IPS-18a (cell line): ENCODE results near the gene ZNF154.

Experiments
- H3K27ac ChIP-seq: one replicate; pipeline ENCODE4 v1.5.1; 2013; ENCODE audit warnings: low read length
- H3K27me3 ChIP-seq: one replicate; pipeline ENCODE4 v1.6.1; 2013; ENCODE audit warnings: mild to moderate bottlenecking, low read length; ENCODE audit not compliant: control insufficient read depth, insufficient read depth
- H3K36me3 ChIP-seq: one replicate; pipeline ENCODE4 v1.6.1; 2013; ENCODE audit warnings: low read depth, low read length; ENCODE audit not compliant: control insufficient read depth
- H3K4me1 ChIP-seq: one replicate; pipeline ENCODE4 v1.6.1; 2013; ENCODE audit warnings: low read depth, low read length; ENCODE audit not compliant: control insufficient read depth
- H3K4me3 ChIP-seq: one replicate; pipeline ENCODE4 v1.5.1; 2013; ENCODE audit warnings: low read length
- H3K9ac ChIP-seq: one replicate; pipeline ENCODE4 v1.6.1; 2013; ENCODE audit warnings: mild to moderate bottlenecking, low read length, moderate library complexity
- H3K9me3 ChIP-seq: one replicate; pipeline ENCODE4 v1.6.1; 2013; ENCODE audit warnings: low read depth, low read length; ENCODE audit not compliant: control insufficient read depth

ZNF154 gene

GRCh38 chr19:57672466-57672865, 36.5 kb downstream of the ZNF154 start:
- H3K36me3 ChIP-seq = no peaks in the 10 kb centered on the region
- no peaks in the 10 kb centered on the region for H3K4me1 ChIP-seq

DNA sequence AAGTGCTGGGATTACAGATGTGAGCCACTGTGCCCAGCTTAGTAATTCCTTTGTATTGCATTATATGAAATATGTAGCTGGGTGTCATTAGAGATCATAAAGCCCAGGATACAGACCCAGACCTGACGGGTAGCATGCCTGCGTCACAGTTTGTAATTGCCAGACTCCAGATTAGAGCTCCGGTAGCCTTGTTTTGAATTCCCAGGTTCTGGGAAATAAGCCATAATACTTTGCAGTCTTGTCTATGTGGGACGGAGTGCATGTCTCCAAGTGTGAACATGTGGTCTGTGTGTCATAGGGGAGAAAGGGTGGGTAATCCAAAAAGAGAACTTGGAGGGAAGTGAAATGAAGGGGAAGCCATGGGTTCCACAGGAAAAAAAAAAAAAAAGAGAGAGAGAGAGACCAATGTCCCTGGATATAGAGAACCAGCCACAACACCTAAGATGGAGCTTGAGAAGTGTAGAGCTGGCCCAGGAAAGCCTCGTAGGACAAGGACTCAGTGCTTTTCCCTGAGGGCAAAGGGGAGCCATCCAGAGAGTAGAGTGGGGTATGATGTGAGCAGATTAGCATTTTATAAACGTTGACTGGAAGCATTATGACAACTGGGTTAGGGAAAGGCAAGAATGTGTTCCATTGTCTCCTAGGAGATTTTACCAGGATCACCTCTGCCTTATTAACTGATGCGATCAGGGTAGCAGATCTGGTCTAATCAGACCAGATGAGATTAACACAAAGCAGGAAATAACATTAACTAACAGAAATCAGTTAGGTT, 37.7 kb downstream of the ZNF154 start:
- Histone ChIP-seq H3K36me3 (no peaks in the 10 kb centered on the region), H3K4me1 (no peaks in the 10 kb centered on the region), H3K27me3 (peaks cover 8% of the 10 kb centered on the region), H3K9ac (no peak overlapping the region), H3K9me3 (no peaks in the 10 kb centered on the region), H3K27ac (no peak overlapping the region), H3K4me3 (no peak overlapping the region)

More at GRCh38 chr19:57672466-57672865, 36.5 kb downstream of the ZNF154 start:
- H3K9ac ChIP-seq = no peak overlapping the region
- no peak overlapping the region for H3K4me3 ChIP-seq
- H3K27me3 ChIP-seq = peaks cover 18% of the 10 kb centered on the region
- no peaks in the 10 kb centered on the region for H3K9me3 ChIP-seq
- H3K27ac ChIP-seq = no peak overlapping the region

GRCh38 chr19:57668635-57669034, 40.4 kb downstream of the ZNF154 start, which contains the start of gene ZSCAN4:
Gene ZSCAN4 (plus strand): TSS chr19:57668935. CDS start chr19:57676146, 7,211 bp downstream.
- peaks cover 7% of the 10 kb centered on the region for H3K4me1 ChIP-seq
- peaks cover 6% of the 10 kb centered on the region for H3K27me3 ChIP-seq
- no peak within 1 kb of the TSS for H3K4me3 ChIP-seq
- no peaks in the 10 kb centered on the region for H3K9me3 ChIP-seq
- H3K36me3 ChIP-seq = no peaks in the 10 kb centered on the region
- H3K27ac ChIP-seq = no peak within 1 kb of the TSS
- no peak within 1 kb of the TSS for H3K9ac ChIP-seq

DNA sequence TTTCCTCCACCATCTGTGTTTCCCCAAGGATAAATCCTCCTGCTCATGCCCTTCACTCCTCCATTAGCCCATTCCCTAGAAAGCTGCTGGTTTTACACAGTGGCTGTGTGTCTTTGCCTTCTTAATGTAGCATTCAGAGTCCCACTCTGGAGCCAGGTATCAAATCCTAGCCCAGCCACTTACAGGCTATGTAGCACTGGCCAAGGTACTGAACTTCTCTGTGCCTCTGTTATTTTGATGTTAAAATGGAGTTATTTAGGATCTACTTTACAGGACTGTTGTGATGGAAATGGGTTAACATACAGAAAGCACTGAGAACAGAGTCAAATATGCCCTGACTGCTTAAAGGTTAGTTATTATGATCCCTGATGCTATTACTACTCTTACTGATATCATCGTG, 41.8 kb downstream of the ZNF154 start:
- H3K36me3 ChIP-seq = no peaks in the 10 kb centered on the region
- no peaks in the 10 kb centered on the region for H3K9me3 ChIP-seq
- H3K27me3 ChIP-seq = peaks cover 6% of the 10 kb centered on the region
- no peak overlapping the region for H3K27ac ChIP-seq
- no peak overlapping the region for H3K4me3 ChIP-seq
- peaks cover 7% of the 10 kb centered on the region for H3K4me1 ChIP-seq
- H3K9ac ChIP-seq = no peak overlapping the region

DNA sequence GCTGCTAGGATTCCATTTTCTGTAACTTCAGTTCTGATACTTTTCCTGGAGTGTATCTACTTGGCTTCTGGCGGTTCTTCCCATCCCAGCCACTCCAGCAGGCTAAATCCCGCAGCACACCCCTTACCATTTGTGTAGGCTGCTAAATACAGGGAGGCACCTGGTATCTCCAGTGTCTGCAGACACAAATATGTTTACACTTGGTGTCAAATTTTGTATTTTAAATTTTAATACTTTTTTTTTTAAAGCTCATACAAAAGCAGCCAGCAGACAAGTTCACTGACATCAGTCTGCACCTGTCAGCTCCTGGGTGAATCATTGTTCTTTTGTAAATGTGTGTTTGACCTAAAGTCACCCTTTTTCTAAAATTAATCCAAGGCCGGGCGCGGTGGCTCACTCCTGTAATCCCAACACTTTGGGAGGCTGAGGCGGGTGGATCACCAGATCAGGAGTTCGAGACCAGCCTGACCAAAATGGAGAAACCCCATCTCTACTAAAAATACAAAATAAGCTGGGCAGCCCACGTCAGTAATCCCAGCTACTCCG, 43.7 kb downstream of the ZNF154 start:
- H3K27me3 ChIP-seq = peaks cover 12% of the 10 kb centered on the region
- peak overlapping the region; percentile 63 for H3K4me3 ChIP-seq
- H3K9ac ChIP-seq = peak overlapping the region; percentile 64
- peaks cover 7% of the 10 kb centered on the region for H3K4me1 ChIP-seq
- no peaks in the 10 kb centered on the region for H3K9me3 ChIP-seq
- H3K36me3 ChIP-seq = no peaks in the 10 kb centered on the region
- H3K27ac ChIP-seq = no peak overlapping the region

DNA sequence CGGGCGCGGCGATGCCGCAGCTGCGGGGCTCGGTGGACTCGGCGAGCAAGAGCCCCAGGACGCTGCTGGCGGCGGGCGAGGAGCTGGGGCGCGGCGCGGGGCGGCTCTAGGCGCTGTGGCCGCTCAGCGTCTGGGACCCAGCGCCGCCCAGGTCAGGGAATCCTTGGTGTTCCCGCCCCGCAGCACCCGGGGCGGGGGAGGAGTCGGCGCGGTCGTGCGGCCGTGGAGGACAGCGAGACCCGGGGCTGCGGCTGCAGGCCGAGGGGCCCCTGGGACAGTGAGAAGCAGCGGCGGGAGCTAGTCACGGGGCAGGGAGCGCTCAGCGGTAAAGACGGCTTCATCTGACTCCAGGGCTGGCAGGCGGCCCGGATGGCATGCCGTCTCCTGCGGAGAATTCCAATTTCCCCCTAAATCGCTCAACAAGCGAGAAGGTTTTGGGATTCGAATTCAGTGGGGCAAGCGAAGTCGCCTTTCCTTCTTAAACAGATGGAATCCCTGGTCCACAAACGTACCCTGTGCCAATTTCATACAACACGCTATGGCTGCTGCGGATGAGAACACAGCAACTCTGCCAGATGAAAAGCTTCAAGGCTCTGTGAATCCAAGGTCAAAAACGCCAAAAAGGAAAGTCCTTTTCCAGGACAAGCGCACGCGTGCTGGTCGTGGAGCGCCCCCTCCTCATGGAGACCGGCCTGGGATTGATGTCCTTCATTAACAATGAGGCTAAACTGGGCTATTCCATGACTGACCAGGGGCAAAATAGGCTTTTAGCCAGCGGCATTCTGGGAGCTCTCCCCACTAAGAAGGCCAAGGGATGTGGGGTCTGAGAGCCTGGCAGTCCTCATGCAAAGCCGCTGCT, 44.5 kb downstream of the ZNF154 start:
- peaks cover 7% of the 10 kb centered on the region for H3K4me1 ChIP-seq
- peak overlapping the region; percentile 63 for H3K4me3 ChIP-seq
- H3K9me3 ChIP-seq = no peaks in the 10 kb centered on the region
- peaks cover 20% of the 10 kb centered on the region for H3K27me3 ChIP-seq
- peak overlapping the region; percentile 64 for H3K9ac ChIP-seq
- no peak overlapping the region for H3K27ac ChIP-seq
- H3K36me3 ChIP-seq = no peaks in the 10 kb centered on the region

DNA sequence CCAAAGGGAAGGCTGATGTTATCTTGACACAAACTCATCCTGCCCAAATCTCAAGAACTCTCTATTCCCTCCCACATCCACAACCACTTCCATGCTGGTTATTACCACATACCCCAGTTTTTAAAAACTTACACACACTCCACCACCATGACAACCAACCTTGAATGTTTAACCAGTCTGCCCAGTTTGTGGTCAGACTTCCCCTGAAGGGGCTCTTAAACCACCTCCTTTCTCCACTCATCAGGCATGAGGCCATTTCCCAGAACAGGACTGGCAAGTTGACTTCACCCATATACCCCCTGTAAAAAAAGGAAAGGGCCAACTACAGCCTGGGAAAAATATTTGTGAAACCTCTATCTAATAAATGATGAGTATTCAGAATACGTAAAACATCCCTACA, 52.7 kb downstream of the ZNF154 start:
- H3K4me1 ChIP-seq = no peaks in the 10 kb centered on the region
- H3K9ac ChIP-seq = no peak overlapping the region
- no peak overlapping the region for H3K4me3 ChIP-seq
- H3K9me3 ChIP-seq = no peaks in the 10 kb centered on the region
- H3K27ac ChIP-seq = no peak overlapping the region
- no peaks in the 10 kb centered on the region for H3K36me3 ChIP-seq
- H3K27me3 ChIP-seq = peaks cover 26% of the 10 kb centered on the region

DNA sequence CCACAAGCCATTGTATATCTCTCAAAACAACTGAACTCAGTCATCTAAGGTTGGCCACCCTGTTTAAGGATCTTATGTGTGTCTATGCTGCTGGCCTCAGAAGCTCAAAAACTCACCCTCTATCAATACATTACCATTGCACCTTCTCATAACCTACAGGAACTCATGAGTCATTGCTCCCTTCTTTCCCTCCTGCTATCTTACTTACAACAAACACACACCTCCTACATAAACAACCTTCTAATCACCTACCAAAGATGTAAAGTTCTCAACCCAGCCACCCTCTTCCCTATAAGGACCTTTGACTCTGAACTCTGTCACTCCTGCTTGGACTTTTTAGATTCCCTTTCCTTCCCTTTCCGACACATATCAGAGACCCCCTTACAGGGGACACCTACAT, 53.6 kb downstream of the ZNF154 start:
- Histone ChIP-seq H3K27ac (no peak overlapping the region), H3K36me3 (no peaks in the 10 kb centered on the region), H3K9me3 (no peaks in the 10 kb centered on the region), H3K4me1 (no peaks in the 10 kb centered on the region), H3K4me3 (no peak overlapping the region), H3K9ac (no peak overlapping the region), H3K27me3 (peaks cover 18% of the 10 kb centered on the region)

- no peaks in the 10 kb centered on the region for H3K4me1 ChIP-seq
- H3K9ac ChIP-seq = no peak overlapping the region
- no peak overlapping the region for H3K4me3 ChIP-seq
- no peaks in the 10 kb centered on the region for H3K9me3 ChIP-seq
- no peak overlapping the region for H3K27ac ChIP-seq
- peaks cover 3% of the 10 kb centered on the region for H3K27me3 ChIP-seq
- H3K36me3 ChIP-seq = no peaks in the 10 kb centered on the region
These were observed 55.3 kb downstream of the ZNF154 start for GRCh38 chr19:57653689-57654088.

DNA sequence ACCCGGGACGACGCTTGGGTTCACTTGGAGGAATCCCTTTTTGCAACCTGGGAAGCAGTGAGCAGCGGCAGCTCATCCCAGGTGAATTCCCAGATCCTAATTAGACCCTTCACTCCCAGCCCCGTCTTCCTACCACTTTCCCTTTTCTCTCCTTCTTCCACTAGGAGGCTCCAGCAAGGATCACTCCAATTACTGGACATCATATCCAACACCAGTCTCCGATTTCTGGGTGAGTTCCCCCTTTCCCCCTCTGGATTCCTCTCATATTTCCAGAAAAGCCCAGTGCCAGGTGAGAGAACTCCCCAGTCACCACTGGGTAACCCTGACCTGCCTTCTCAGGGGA, 57.4 kb downstream of the ZNF154 start:
- H3K9me3 ChIP-seq = no peaks in the 10 kb centered on the region

DNA sequence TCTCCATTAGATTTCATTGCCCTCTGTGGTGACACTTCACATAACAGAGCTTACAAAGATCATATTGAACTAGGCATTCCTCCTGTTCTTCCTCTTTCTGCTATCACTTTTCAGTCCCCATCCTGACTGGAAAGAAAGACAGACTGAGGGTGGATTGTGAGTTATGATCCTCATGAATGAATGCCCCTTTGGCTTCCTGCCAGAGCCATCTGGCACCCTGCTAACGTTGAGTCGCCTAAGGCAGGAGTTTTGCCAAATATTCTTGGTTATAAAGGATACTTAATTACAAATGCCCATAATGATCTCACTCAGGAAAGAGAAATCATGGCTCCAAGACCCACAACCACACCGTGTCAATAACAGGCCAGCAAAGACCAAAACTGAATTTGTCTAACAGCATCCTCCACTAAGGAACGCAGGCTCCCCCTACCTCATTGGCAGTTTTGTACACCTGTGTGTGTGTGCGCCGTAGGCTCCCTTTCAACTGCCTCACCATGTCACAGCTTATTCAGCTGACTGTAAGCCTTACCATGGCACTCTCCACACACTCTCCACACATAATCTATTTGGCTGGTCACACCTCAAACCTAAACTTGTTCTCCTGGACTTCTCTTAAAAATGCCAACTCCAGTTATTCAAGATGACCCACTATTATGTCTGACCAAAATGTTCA, 60.5 kb downstream of the ZNF154 start:
- Histone ChIP-seq H3K27ac (no peak overlapping the region), H3K27me3 (no peaks in the 10 kb centered on the region), H3K9ac (no peak overlapping the region), H3K36me3 (no peaks in the 10 kb centered on the region), H3K9me3 (no peaks in the 10 kb centered on the region), H3K4me1 (no peaks in the 10 kb centered on the region), H3K4me3 (no peak overlapping the region)

More for the DNA sequence above, 57.4 kb downstream of the ZNF154 start:
- no peak overlapping the region for H3K9ac ChIP-seq
- no peaks in the 10 kb centered on the region for H3K36me3 ChIP-seq
- no peaks in the 10 kb centered on the region for H3K4me1 ChIP-seq
- H3K27me3 ChIP-seq = peaks cover under 1% of the 10 kb centered on the region
- H3K4me3 ChIP-seq = no peak overlapping the region
- H3K27ac ChIP-seq = no peak overlapping the region
